Right ventricle myocardium inferior (tissue), 1 donor: ENCODE results near the gene ESR1. TPM values are rescaled to one million over a fixed set of nuclear protein-coding genes. Genes with fewer than 3 reads are reported as not detected.

ENCODE experiments used
- ATAC-seq: fragments of 200-7000 bp; cut with Tn5 transposase; one replicate; pipeline ENCODE4 v1.9.1; 2020; ENCODE audit warnings: mild to moderate bottlenecking, moderate library complexity
- DNase-seq: peaks from one replicate; pipeline ENCODE4 v3.0.0; 2021; ENCODE audit errors: missing footprints
- intact Hi-C: fragments of 100-400 bp; cut with DNase I; formaldehyde crosslinking; loops from one replicate; pipeline ENCODE4 v1.11.0; 2022
- long read RNA-seq: library from polyadenylated mRNA; unstranded; transcript quantifications from one replicate; pipeline ENCODE4 v2.0.0, GENCODE V29; 2021
- total RNA-seq: library from RNA; stranded (reverse); fragmentation: NEBNext Ultra II Directional; extraction: Animal tissue kit (Norgen Biotek cat#: 25700); gene quantifications from one replicate; pipeline ENCODE4 v1.2.1, GENCODE V29; 2021
- donor health status: DM: no; HTN: yes; CAD: no; lungs with severe emphysema.

Gene ESR1
- total RNA-seq: 1.4 TPM
- long read RNA-seq, partial matches to known transcripts: 0 of 1 reads
- long read RNA-seq, other reads (novel, unspliced or antisense): 1 of 1 reads

GRCh38 chr6:151807513-151808370 is at the start of gene ESR1:
Gene ESR1 (plus strand): TSS chr6:151807682. CDS start chr6:151807913, 231 bp downstream.
- ATAC-seq: peak; percentile 33
- DNase-seq: peak; percentile 65

DNA sequence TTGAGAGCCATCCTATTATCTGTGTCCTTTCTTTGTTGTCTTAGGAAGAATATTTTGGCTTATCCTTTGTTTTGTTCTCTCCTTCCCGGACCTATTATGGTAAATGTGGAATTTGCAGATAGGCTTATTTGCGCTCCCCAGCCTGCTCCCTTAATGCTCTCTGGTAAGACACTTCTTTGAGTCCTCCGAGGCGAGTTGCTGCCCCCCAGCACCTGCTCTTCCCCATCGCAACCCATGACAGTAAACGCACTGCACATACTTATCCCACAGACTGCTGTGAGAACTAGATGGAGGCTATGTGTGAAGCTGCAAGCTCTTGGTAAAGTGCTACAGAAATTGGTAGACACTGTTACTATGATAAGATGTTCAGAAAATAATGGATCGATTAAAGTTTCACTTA is 47.0 kb upstream of the ESR1 start:
- ATAC-seq: no peak
- DNase-seq: no peak
- intact Hi-C loops: loop anchor here (10.0 kb wide), 2 partner anchors 504 to 594 kb away; no protein-coding TSS in a partner anchor

More at GRCh38 chr6:151807513-151808370, at the start of gene ESR1:
- intact Hi-C loops: no loop called here

- no peak for DNase-seq
- no peak for ATAC-seq
- intact Hi-C loops: loop anchor here (10.0 kb wide), 2 partner anchors 503 to 593 kb away; no protein-coding TSS in a partner anchor
Observed at GRCh38 chr6:151761851-151762250, 45.6 kb upstream of the ESR1 start.

DNA sequence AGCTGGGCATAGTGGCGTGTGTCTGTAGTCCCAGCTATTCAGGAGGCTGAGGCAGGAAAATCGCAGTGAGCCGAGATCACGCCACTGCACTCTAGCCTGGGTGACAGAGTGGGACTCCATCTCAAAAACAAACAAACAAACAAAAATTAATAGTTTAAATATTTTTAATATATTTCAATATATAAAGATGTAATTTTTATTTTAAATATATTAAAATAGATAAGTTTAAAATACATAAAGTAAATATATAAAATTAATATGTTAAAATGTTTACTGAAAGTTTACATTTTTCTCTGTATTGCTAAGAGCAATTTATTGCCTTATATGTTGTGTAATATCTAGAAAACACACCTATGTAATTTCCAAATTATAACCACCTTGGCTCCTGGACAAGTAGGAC is 44.7 kb upstream of the ESR1 start:
- ATAC-seq: no peak
- intact Hi-C loops: loop anchor here (10.0 kb wide), 2 partner anchors 502 to 592 kb away; no protein-coding TSS in a partner anchor
- no peak for DNase-seq

- DNase-seq (no peak), ATAC-seq (peak; percentile 65)
- intact Hi-C loops: loop anchor here (10.0 kb wide), 2 partner anchors 501 to 591 kb away; no protein-coding TSS in a partner anchor
Observed at GRCh38 chr6:151763303-151763702, 44.2 kb upstream of the ESR1 start.

DNA sequence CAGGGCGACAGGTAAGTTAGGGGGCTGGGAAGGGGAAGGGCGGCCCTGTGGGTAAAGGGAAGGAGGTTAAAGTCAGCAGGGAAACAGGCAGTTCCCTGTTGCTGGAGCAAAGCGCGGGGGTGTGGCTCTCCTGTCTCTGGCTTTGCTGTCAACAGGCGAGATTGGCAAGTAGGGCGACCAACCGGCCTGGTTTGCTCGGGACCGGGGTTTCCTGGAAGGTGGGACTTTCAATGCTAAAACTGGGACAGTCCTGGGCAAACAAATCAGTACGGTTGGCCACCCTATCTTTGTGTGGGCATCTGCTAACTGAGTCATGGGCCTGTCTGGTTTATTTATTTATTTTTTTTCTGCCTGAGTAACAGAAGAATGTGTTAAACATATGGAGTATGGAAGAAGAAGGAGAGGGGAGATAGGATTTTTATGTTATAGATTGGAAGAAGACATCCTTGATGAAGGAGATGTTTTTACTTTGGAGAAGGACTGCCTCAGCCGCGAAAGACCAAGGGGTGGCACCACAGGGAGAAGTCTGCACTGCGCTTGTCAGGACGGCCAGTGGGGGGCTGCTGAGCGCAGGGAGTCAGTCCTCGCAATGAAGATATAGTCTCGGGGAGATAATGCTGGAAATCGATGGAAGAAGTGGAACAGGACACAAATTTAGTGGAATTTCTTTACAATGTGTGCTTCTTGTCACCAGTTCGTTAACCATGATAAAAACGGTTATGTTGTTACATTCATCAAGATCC is 43.4 kb upstream of the ESR1 start:
- peak; percentile 97 for DNase-seq
- ATAC-seq: peak; percentile 97
- intact Hi-C loops: loop anchor here (2.0 to 10.0 kb wide), 3 partner anchors 361 to 591 kb away; no protein-coding TSS in a partner anchor

DNA sequence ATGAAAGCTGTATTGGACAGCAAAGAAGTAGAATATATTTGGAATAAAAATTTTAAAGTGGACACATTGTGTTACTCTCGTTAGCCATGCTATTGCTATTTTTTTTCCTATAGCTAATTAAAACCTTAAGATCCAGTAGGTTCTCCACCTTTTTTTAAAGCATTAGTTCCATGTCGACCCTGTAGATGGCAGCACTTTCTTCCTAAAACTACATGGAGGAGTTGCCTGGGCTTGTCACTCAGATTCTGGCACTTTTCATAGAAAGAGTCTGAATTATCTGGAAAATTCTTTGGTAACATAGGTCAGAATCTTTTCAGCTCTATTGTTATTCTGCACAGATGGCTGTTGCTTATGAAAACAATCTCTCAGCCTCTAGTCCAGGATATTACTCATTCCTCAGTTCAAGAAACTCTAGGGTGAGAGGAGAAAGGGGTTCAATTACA is 42.0 kb upstream of the ESR1 start:
- intact Hi-C loops: loop anchor here (2.0 to 10.0 kb wide), 3 partner anchors 359 to 589 kb away; no protein-coding TSS in a partner anchor
- DNase-seq (no peak), ATAC-seq (peak; percentile 38)

GRCh38 chr6:151772446-151772845 is 35.0 kb upstream of the ESR1 start:
- ATAC-seq (no peak), DNase-seq (no peak)
- intact Hi-C loops: no loop called here

DNA sequence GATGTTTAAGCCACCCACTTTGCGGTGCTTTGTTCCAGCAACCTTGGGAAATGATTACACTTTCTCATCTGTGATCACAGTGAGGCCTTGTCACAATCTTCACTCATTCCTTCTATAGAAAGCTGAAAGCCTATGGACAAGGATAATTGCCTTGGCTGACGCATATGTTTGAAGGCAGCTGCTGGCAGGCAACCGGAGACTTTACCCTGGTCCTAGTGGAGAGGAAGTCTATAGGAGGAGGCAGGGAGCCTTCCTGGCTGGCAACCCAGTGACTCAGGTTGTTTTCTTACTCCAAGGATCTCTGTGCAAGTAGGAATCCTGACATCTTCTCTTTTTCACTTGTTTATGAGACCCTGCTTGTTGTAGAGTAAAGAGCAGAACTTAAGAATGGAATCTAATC is 34.1 kb upstream of the ESR1 start:
- intact Hi-C loops: no loop called here
- DNase-seq: no peak
- ATAC-seq: no peak

GRCh38 chr6:151782560-151782959 is 24.9 kb upstream of the ESR1 start:
- no peak for ATAC-seq
- intact Hi-C loops: no loop called here
- DNase-seq: no peak

GRCh38 chr6:151783692-151784091 is 23.8 kb upstream of the ESR1 start:
- intact Hi-C loops: no loop called here
- DNase-seq (no peak), ATAC-seq (no peak)

GRCh38 chr6:151784441-151785214 is 22.9 kb upstream of the ESR1 start:
- no peak for ATAC-seq
- intact Hi-C loops: no loop called here
- no peak for DNase-seq

DNA sequence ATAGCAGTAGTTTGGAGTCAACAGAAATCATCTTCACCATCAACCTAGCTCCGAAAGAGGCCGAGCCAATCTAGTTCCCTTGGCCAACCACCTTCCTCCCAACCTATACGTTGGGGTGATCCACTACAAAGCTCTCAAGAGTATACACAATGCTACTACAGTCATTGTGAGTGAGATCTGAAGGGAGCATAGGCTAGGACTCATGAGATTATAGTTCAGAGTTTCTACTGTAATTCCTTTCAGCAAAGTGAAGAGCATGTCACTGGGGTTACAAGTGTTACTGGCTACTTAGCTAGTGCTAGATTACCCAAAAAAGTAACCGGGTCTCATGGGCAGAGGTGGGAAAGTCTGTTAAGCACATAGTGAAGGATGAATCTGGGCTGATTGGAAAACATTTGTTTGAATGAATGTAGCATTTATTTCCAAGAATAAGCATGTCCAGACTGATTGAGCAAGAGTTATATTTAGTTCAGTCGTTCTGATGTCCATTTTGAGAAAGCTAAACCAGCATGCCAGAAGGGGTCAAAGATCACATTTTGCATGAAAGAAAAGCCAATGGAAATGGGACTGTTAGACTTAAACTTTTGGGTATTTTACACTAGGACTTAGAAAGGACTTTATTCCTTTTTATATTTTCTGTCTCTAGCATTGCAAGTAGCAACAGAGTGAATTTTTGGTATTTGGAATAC is 10.5 kb upstream of the ESR1 start:
- no peak for DNase-seq
- intact Hi-C loops: no loop called here
- ATAC-seq: no peak

DNA sequence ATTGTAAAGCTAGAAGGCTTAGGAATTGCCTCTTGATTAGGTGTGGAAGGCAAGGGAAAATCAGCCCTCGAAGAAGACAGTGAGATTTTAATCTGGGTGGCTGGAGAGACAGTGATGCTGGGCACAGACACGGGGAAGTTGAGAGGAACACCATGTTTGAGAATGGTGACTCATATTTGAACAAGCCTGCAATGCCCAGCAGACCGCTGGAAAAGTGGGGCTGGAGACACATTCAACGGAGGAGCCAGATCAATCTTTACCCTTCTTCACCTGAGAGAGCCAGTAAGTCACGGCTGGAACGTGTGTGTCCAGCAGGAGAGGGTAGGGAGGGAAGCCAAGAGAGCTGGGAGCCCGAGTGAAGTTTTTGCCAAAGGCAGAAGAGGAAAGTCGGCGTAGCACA is 3.7 kb upstream of the ESR1 start:
- DNase-seq (no peak), ATAC-seq (no peak)
- intact Hi-C loops: no loop called here

DNA sequence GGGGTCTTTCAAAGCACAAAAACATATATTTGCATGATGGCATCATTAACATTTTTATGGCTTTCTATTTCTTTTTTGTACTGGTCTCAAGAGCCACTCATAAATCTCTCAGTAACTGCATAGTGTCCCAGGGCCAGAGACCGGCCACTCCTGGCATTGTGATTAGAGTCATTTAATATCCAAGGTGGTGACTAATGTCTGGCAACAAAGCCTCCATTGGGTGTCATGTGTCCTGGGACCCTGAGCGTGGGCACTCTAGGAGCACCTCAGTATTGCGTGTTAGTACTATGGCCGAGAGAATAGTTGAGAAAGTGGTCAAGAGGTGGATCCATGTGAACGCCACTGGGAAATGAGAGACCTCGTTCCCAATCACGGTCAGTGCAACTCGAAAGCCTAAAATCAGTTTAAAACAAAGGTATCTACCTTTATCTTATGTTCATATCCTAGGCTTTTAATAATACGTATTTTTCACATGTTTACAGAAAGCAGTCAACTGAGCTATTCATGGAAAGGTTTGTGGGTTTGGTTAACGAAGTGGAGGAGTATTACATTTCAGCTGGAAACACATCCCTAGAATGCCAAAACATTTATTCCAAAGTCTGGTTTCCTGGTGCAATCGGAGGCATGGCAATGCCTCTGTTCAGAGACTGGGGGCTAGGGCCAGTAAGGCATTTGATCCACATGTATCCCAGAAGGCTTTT is 2.7 kb upstream of the ESR1 start:
- intact Hi-C loops: no loop called here
- no peak for ATAC-seq
- DNase-seq: no peak

GRCh38 chr6:151805286-151805840 is 2.1 kb upstream of the ESR1 start:
- ATAC-seq (no peak), DNase-seq (no peak)
- intact Hi-C loops: no loop called here
